GM21447 (cell line): ENCODE results near the gene CZIB.

Experiments
- ATAC-seq: cut with Tn5 transposase; IDR thresholded peaks from one replicate; pipeline ENCODE4 v1.9.1; 2021; ENCODE audit not compliant: unreplicated experiment

CZIB gene

DNA sequence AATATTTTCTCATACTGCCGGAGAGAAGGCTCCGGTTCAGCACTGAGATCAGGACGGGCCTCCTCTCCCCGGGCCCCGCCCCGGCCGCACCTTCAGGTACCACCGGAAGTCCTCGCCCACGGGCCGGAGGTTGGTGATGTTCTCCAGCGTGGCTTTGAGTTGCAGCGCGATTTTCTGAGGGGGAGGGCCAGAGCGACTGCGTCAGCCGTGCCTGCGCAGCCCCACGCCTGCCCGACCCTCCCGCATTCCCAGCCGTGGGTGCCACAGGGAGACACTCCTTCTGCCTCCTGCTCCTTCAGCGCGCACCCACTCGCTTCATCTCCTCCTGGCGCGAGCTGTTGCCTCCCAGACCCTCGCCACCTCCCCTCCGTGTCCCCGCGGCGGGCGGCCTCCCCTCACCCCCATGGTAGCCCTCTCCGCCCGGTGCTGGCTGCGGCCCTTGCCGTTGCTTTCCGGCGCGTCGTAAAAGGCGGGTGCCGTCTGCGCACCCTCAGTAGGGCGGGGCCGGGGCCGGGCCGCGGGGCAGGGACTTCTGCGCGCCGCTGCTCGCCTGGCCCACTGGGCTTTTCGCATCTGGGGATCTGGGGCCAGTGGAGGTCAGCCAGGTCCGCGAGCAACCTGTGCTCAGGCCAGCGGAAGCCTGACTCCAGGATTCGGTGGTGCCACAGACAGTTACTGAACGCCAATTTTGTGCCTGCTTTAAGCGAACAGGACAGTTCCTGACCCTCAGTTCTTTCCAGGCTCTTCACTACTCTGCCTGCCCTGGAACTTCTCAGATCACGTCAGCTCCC lies at the start of gene CZIB:
TSS of gene CZIB (minus strand) at position 464 of the 791 bp plus-strand sequence. CDS start at position 405, 59 bp downstream.
- peak; percentile 91 for ATAC-seq

DNA sequence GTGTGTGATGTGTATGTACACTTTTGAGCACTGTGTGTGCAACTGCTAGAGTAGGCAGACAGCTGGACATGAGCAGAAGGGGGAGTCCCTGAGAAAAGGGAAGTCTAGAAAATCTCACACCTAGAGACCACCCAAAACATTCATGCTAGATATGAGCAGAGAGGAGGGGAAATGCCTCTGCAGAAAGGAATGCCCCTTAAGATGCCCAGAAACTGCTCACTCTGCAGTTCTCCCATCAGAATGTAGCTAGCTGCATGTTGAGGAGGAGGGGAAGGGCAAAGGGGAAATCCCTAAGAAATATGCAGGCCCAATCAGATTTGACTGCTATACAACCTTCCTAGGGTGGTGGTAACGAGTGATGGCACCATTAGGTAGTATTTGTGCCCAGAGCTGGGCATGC lies 49.7 kb upstream of the CZIB start:
- ATAC-seq, result no peak

DNA sequence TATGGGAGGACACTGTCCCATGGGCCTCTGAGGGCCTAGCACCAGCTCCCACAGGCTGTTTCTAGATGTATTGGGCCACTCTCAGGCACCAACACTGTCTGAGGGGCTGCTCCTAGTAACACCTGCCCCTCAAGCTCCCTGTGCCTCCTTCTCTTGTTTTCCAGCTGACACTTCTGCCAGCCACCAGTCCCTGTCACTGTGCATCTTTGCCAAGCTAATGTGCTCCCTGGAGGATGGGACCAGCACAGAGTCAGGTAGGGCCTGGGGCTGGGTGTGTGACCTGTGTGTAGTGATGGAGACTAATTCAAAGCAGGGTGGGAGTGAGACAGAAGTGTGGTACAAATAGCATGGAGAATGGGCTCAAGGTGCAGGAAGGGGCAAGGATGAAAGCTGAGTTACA lies 47.3 kb upstream of the CZIB start:
- ATAC-seq, result no peak

DNA sequence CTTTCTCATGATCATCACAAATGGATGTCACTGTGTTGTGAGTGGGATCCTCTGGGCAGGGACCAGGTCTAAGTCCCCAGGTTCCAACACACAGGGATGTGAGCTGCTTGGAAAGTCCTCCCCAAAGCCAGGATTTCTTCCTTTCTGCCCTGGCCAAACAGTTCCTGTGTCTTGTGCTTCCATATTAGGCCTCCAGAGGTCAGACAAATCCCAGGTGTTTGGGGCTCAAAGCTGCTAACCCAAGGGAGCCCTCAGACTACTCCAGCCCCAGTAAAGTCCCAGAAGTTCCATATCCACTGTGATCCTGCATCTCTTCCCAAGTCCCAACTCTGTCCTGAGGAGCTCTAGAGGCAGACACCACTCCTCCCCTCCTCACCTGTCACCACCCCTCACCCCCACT lies 45.6 kb upstream of the CZIB start:
- no peak for ATAC-seq

DNA sequence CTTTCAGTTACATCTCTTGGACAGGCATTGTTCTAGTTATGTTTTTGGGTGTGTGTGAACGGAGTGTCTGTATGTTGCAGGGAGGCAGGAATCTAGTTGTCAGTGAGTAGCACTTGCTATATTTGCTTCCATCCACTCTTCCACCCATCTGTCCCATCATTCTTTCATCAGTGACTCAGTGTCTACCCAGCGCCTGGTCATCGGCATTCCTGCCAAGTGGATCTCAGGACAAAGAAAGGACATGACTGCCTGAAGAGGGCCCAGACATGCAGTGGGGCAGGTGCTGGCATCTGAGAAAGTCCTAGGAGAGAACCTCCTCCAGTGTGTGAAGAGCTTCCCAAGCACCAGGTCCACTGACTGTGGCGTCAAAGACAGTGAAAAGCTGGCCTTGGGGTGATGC lies 45.1 kb upstream of the CZIB start:
- ATAC-seq, result no peak

DNA sequence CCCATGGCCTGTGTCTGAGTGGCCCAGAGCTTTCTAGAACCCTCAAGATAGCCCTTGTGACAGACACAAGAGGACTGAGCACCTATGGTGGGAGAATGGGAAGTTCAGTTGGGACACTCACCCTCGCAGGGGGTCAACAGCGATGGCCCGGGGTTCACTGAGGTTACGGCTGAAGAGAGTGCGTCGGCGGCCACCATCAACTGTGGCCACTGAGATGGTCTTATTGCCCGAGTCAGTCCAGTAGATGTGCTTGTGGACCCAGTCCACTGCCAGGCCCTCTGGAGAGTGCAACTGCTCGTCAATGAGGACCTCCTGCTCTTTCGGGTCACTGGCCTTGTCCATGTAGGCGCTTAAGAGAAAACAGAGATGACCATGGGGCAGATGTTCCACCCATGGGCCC lies 43.6 kb upstream of the CZIB start:
- no peak for ATAC-seq

DNA sequence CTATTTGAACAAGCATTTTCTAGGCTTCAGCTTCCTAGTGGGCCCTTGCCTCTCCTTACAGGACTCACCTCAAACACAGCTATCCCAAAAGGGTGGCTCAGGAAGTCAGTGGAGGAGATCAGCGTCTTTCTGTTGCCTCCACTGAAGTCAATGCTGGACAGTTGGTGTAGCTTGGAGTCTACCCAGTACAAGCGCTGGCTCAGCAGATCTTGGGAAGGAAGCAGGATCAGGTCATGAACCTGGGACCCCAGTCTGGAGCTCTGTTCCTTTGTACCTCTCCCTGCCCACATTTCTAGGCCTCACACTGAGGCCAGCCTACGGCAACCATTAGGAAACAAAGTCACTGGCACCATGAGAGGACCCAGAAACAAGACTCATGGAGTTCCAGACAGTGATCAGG lies 41.6 kb upstream of the CZIB start:
- no peak for ATAC-seq

DNA sequence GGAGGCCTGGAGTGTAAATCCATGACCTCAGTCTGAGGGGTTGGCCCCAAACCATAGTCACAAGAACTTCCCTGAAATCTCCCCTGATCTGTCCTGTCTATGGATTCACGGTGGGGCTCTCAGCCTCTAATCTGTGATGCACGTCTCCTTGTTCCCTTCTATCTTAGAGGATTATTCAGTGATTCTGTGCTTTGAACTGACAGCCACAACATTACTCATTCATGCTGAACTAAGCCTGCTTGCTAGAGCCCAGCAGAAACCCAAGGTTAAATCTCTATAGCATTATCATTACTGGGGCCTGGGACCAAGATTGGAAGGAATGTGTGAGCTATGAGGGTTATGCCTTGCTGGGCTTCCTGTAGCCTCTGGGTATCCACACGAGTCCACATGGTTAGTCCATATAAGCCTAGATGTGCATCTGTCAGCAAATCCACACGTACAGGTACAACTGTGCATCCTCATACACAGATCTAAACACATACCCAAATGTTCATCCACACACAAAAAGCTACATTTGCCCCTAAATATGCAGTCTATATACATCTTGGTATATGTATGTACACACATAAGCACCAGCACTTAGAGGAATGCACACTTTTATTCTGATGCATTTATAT lies 40.3 kb upstream of the CZIB start:
- ATAC-seq, result no peak

DNA sequence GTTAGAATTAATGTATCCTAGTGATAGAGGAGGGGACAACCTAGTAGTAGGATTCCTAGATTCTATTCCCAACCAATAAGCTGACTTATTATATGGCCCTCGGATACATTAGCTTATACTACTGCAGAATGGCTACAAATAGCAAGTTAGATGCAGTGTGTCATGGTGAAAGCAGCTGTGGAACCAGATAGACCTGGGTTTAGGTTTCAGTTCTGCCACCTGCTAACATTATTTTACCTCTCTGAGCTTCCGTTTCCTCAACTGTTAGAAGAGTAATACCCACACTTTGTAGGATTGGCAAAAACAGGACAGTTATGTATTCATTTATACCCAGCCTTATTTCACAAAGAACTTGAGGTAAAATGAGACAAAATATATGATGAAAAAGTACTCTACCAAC lies 39.5 kb upstream of the CZIB start:
- peak; percentile 68 for ATAC-seq

DNA sequence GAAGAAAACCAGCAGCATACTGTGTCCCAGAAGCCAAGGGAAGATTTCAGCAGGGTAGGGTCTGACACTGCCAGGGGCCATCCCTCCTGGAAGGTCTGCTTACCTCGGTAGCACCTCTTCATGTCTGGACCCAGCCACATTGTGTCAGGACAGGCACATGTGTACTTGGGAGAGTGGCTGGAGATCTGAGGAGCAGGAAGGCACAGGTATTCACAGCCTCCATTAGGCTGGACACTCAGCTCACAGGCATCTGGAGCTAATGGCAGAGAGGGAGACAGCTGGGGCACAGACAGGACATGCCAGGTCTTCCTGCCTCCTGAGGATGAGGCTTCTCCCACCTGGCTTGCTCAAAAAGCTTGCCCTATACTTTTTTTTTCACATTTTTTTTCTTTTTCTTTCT lies 37.8 kb upstream of the CZIB start:
- ATAC-seq, result no peak

DNA sequence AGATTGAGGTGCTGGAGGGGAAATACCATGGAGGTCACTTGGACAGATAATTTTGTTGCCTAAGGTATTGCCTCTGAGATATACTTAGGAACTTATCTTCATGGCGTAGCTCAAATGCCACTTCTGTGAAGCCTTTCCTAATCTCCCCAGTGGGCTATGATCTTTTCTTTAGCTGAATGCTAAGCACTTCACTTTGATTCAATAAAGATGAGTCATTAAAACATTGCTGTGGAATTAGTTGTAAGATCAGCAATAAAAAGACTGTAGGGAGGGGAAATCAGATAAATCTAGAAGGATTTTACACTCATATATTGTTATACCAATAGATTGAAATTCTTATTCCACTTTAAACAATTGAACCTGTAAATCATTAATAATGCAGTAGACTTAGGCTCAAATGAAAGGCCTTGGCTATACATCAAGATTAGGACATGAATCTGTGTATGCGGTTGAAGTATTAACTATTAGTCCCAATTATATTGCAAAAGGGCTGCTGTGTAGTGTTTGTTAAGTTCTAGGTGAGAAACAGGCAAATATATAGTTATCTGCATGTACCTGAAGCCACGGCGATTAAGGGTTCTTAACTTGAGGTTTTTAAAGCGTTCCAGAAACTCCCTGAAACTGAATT lies 37.1 kb upstream of the CZIB start:
- no peak for ATAC-seq

DNA sequence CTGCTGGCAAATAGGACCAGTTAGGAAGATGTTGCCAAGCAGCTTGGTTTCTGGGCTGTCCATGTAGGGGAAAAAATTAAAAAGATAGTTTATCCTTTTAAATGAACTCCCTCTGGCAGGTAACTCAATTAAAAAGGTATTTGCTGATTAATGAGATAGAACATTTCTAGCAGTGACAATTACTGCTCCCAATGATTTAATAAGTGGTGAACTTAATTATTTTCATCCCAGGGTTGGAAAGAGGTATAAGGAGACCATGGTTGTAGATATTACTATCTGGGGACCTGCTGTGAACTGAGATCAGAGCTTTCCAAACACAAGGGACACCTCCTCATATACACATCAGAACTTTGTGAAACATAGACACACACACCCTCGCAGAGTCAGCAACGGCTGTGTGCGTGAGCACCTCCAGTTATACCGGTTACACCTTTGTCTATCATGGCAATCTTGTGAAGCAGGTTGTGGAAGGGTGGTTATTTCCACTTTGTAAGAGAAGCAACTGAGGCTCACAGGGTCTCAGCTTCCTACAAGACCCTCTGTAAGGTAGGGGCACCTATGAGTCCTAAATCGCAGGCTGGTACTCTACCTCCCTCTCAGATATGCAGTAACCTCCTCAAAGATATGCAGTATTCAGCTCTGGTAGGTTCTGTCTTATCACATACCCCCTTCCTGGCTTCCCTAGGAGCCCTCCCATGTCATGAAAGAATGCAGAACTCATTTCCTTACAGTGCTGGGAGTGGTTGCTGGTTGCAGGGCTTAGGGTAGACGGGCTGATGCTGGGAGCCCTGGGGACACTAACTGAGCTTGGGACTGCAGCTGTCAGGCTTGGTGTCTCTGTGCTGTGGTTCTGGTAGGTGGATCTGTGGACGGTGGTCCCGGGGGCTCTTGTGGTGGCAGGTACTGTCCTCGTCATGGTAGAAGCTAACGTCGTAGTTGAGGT lies 36.3 kb upstream of the CZIB start:
- ATAC-seq, result no peak

DNA sequence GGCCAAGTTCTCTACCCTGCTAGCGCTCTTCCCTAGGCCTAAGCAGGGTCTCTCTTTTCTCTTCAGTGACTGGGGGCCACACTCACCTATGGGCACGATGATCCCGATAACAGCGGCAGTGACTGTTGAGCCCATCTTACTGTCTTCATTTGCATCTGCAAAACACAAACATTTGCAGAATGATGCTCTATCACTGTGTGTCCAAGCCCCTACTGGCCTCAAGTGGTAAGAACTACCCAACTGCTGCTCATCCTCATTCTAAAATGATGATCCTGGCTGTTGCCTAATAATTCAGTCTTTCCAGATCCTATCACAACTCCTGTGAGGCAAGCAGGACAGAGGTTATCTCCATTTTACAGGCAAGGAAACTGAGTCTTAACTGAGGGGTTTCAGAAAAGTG lies 34.6 kb upstream of the CZIB start:
- no peak for ATAC-seq

DNA sequence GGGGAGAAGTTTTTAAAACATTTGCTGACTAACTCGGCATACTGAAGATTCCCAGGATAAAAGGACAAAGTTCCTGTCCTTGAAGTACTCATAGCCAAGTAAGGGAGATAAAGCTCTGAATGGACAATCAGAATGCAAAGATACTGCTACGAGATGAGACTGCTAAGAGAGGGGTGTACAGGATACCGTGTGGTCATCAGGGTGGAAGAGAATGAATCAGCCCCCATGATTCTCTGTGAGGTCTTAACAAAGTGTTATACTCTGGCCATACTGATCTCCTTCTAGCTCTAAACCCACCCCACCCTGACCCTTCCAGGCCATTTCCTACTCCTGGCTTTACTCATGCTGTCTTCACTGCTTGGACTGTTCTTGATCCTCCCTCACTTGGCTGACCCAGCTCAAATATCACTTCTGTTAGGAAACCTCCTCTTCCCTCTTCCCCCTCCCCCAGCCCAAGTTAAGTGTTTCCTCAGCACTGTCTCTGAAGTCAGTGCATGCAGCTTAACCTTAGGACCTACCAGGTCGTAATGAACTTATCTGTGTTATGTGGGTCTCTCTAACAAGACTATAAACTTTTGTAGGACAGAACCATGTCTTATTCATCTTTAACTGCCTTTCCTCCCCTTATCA lies 33.7 kb upstream of the CZIB start:
- no peak for ATAC-seq

DNA sequence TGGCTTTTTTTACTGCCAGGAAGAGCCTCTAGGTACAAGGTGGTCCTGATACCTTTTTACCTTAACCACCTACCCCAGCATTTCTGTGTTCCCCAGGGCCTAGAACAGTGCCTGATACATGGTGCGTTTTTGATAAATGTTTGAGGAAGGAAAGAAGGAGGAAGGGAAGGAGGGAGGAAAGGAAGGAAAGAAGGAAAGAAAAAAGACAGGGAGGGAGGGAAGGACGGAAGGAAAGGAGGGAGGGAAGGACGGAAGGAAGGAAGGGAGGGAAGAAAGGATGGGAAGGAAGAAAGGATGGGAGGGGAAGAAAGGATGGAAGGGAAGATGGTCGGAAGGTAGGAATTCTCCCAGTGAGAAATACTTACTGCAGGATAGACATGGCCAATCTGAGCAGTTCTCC lies 29.9 kb upstream of the CZIB start:
- no peak for ATAC-seq

DNA sequence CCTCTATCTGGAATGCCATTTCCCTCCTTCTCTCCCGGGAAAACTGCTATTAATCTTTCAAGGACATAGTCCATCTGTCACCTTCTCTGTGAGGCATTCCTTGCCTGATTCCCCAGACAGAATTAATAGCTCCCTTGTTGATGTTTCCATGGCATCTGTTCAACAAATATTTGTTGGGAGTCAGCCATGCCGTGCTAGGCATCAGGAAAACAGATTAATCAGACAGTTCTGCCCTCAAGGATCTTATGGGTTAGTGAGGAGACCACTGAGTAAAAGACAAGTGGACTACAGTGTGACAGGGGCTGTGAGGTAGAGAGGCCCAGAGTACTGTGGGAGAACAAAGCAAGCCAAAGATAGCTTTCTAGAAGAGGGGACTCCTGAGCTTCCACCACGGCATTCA lies 29.3 kb upstream of the CZIB start:
- ATAC-seq, result no peak

DNA sequence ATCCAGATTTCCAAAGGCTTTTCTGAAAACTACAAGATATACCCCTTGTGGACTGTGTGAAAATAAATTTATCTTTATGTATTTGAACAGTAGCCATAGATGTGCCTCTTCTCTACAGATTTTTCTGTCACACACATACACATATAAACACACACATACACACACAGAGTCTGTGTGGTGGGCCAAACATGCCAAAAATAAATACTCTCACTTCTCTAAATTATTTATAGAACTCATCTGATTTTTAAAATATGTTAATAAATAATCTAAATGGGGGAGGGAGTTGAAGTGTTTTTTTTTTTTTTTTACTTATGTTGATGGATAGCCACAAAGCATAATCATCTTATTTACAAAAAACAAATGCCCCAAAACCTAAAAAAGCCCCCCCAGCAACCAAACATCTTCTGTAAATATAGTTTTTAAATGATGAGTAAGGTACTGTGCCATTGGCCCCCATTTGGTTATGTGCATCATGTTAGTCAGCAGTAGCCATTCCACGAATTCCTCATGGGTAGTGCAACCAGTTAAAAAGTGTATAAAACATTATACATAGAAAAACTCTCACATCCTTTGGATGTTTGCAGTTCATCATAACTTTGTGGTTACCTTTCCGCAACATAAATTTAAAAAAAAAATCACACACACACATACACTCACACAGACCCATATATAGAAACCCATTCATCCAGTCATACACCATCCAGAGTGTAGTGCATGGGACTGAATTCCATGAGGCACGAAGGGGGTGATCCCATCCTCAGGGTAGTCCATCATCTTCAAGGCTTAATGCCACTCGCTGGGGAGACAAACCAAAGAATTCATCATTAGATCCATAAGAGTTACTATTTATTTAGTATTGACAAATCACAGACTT lies 26.1 kb upstream of the CZIB start:
- peak; percentile 48 for ATAC-seq

DNA sequence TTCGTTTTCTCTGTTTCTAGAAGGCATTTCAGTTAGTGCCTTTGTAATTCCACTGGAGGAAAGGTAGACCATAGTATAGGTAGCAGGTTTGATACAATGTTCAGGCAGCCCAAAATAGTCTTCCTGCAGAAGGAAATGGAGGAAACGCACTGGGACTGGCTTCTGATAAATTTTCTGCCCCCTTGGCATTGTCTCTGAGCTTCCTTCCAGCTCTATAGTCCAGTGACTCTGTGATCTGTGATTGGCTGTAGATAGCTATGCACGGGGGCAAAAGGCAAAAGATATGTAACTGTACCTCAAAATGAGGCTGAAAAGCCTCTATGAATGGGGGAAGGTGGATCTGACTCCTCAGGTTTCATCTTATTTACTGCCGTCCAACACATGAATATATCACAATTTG lies 23.7 kb upstream of the CZIB start:
- ATAC-seq, result no peak

DNA sequence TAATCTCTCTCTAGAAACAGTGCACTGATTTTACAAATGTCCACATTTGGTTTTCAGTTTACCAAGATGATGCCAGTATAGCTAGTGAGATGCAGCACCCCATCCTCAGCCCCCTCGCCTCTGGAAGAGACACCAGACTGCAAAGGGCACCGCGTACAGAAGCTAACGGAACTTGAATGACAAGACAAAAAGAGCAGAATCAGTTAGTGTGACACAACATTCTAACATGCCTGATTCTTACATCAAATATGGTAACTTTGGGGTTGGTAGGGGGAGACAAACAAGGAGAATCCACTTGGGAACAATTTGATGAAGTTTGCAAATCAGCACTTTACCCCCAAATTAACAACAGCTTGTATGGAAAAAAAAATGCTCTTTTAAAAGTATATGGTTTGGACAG lies 21.9 kb upstream of the CZIB start:
- no peak for ATAC-seq

DNA sequence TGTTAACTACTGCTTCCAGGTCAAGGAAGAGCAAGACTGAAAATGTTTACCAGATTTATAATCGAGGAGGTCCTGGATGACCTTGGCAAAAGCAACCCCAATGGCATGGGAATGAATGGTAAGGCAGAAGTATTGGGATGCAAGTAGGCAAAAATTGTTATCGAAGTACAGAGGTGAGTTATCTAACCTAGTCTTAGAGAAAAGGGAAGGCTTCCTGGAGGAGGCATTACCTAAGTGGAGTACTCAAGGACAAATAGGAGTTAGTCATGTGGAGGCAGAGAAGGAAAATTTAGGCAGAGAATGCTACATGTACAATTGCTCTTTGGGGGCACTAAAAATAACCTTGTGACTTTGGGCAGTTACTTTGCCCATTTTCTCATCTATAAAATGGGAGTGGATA lies 21.4 kb upstream of the CZIB start:
- no peak for ATAC-seq
